M059J (cell line): ENCODE measurements around the gene TMEM256. TPM values are rescaled to one million over a fixed set of nuclear protein-coding genes. Genes with fewer than 3 reads are reported as not detected.

Experiments
- DNase-seq: peaks from one replicate; pipeline ENCODE4 v3.0.0-alpha.2; 2012; ENCODE audit warnings: low read depth
- total RNA-seq: library from RNA; depleted of rRNA; stranded (reverse); fragments of >200 nt; shearing (Covaris generic); gene quantifications from 2 replicates; pipeline ENCODE4 v1.2.3, GENCODE V29; 2014; rRNA removed

Gene TMEM256
- total RNA-seq = 122 and 146 TPM in 2 replicates

- DNase-seq = peak; percentile 99
These were observed at the start of gene TMEM256 for GRCh38 chr17:7403977-7404736. TMEM256 (minus strand) TSS chr17:7404097; CDS start chr17:7404084, 13 bp downstream.

- DNase-seq = no peak
These were observed 44.6 kb upstream of the TMEM256 start for GRCh38 chr17:7448461-7448860.

- no peak for DNase-seq
These were observed 41.7 kb upstream of the TMEM256 start for GRCh38 chr17:7445619-7445968.

GRCh38 chr17:7444682-7445618, 41.1 kb upstream of the TMEM256 start, which contains the start of gene CHRNB1:
CHRNB1 (plus strand) TSS chr17:7445061; CDS start chr17:7445128, 67 bp downstream.
- peak; percentile 61 for DNase-seq

- peak; percentile 56 for DNase-seq
These were observed 39.9 kb upstream of the TMEM256 start for GRCh38 chr17:7443499-7444485.

GRCh38 chr17:7442142-7442541, 38.2 kb upstream of the TMEM256 start:
- no peak for DNase-seq

GRCh38 chr17:7441266-7441665, 37.4 kb upstream of the TMEM256 start:
- DNase-seq = no peak

- DNase-seq = peak; percentile 53
These were observed 36.9 kb upstream of the TMEM256 start for GRCh38 chr17:7440834-7441195.

- peak; percentile 62 for DNase-seq
These were observed 36.4 kb upstream of the TMEM256 start for GRCh38 chr17:7440113-7440833.

GRCh38 chr17:7439462-7440112, 35.7 kb upstream of the TMEM256 start, which contains the start of gene FGF11:
FGF11 (plus strand) TSS chr17:7439512; CDS start chr17:7439621, 109 bp downstream.
- no peak for DNase-seq

- DNase-seq = no peak
These were observed 35.0 kb upstream of the TMEM256 start for GRCh38 chr17:7438656-7439460.

- DNase-seq = no peak
These were observed 34.2 kb upstream of the TMEM256 start for GRCh38 chr17:7437950-7438614.

GRCh38 chr17:7437369-7437863, 33.5 kb upstream of the TMEM256 start:
- no peak for DNase-seq

- peak; percentile 77 for DNase-seq
These were observed 32.9 kb upstream of the TMEM256 start for GRCh38 chr17:7436556-7437368.

- peak; percentile 55 for DNase-seq
These were observed 32.0 kb upstream of the TMEM256 start for GRCh38 chr17:7435676-7436555.

- no peak for DNase-seq
These were observed 28.4 kb upstream of the TMEM256 start for GRCh38 chr17:7432296-7432695.

- no peak for DNase-seq
These were observed 27.3 kb upstream of the TMEM256 start for GRCh38 chr17:7431231-7431630.
